Fibroblast of peridontal ligament (primary cell): ENCODE measurements around the gene SULT4A1.
A peak's percentile ranks its signal among the peaks of the same experiment; 100 is the strongest.

ENCODE experiments used
- DNase-seq: peaks from one replicate; pipeline ENCODE4 v3.0.0-alpha.2; 2010; ENCODE audit errors: extremely low read depth

The SULT4A1 gene

DNA sequence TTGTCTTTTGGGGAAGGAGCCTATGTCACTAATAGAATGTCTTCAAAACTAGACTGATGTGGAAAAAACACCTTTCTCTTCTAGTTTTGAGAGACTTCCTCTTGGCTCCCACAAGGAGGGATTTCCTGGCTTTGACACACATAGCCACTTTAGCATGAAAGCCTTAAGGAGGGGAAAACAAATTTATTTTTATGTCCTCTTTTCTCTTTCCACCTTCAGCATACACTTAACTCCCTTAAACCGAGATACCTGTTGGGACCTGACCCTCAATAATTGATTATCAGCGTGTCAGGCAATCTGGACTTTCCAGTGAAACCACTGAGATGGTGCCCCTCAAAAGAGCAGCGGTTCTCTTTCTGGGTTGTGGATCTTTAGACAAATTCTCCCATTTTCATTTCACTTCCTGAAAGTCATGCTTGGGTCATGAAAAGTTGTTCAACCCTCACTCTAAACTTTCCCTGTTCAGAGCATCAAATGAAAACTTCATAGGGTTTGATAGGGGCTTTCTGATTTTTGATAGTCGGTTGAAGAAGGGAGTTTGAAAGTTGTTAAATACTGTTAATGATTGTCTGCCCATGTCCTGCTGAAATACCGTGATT lies 59.3 kb downstream of the SULT4A1 start:
- DNase-seq, result no peak

DNA sequence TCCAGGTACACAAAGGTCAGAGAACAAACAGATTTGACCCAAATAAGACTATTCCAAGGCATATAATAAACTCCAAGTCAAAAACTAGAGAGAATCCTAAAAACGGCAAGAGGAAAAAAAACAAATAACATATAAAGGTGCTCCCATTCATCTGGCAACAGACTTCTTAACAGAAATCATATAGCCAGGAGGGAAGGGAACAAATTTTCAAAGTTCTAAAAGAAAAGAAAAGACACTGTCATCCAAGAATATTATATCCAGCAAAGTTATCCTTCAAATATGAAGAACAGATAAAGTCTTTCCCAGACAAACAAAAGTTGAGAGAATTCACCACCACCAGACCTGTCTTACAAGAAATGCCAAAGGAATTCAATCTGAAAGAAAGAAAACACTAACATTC lies 61.3 kb downstream of the SULT4A1 start:
- no peak for DNase-seq

DNA sequence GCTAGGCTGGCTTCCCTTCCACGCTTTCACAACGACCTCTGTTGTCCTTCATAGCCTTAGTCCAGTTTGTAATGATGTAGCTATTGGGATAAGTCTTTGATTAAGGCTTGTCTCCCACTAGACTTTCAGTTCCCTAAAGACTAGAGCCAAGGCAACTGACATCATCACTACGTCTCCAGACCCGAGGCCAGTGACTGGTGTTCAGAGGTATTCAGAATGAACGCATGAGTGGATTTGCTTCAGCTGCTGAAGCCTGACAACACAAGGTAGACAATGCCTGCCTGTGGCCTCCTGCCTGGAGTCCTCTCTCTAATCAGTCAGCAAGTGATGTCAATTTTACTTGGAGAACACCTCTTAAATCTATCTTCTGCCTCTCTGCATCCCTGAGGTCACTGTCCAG lies 63.8 kb downstream of the SULT4A1 start:
- peak; percentile 18 for DNase-seq

DNA sequence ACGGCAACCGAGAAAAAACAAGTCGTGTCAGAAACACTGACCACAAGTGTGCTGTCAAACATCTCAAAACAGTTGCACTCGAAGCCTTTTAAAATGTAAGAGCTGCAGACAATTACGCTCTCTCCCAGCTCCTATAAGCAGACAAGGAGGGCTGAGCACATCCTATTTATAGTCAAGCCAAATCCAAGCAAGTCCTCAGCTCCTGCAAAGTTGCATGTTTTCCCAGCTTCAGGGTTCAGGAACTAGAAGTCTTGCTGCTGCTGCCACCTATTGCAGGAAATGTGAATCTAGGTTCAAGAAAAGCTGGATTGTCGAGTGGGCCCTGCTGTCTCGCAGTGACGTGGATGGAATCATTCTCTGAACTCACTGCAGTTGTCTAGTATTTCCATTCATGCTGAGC lies 65.7 kb downstream of the SULT4A1 start:
- DNase-seq, result peak; percentile 78

DNA sequence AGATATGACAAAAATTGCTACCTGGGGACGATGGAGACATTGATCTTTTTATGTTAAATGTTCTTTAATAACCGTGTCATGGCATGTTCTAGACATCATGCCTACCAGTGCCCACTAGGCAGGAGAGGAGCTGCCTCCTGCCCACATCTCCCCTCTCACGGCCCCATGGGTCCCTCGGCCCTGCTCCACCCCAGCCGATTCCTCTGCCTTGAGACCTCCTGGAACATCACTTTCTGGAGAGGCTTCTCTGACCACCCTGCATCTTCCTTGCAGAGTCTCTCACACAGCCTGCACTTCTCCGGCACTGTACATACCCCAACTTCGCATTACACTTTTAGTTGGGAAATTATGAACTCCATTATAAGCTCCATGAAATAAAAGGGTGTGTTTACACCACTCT lies 67.0 kb downstream of the SULT4A1 start:
- no peak for DNase-seq

DNA sequence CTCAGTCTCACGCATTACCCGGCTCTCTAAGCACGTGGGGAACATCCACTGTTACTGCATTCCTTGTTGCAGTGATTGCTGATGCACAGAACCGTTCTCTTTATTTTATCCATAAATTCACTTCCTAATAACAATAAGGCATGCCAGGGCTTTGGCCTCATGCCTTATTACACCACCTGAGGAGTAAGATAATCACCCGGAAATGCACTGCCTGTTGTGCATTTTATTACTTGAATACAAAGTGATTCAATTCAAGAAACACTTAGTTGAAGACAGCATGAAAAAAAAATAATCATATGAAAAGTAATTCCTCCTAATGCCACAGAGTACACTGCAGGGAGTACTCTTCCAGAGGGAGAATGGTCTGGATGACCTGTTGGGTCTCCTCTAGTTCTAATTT lies 69.4 kb downstream of the SULT4A1 start:
- no peak for DNase-seq

DNA sequence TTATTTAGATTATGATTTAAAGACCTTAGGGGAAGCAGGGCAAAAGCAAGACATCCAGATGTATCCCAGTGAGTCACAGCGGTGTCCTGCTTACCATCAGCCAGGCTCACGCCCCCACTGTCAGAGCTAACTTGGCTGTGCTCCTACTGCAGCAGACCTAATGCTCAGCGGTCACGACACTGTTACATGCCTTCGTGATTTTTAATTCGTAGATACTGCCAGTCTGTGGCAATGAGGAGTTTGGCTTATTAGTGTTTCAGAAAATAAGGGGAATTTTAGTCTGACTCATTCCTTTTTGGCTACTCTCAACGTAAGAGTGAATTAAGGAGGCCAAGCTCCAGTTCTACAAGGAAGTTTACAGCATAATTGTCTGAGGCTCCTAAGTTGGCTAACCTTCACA lies 72.9 kb downstream of the SULT4A1 start:
- peak; percentile 95 for DNase-seq

DNA sequence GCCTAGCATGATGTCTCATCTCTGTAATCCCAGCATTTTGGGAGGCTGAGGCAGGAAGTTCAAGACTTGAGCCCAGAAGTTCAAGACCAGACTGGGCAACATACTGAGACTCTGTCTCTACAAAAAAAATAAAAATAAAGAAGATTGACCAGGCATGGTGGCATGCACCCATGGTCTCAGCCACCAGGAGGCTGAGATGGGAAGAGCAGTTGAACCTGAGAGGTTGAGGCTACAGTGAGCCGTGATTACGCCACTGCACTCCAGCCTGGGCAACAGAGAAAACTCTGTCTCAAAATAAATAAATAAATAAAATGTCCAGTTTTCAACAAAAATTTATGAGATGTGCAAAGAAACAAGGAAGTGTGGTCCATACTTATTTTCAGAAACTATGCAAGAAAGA lies 78.5 kb downstream of the SULT4A1 start:
- no peak for DNase-seq

DNA sequence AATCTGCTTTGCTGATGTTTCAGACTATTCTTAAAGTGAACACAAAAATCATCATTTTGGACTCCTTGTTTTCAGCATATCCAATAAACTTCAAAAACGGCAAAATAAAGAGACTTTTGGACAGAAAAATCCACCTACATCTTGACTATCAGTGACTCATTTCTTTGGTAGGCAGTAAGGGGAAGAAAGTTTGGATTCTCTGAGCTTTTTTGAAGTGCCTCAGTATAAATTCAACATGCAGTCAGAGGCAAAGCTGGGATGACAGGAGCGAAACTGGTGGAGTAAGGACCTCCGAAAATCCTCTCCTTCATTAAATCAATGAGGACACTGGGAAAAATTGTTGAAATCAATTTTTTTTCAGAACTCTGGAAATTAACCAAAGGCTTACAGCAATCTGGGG lies 79.9 kb downstream of the SULT4A1 start:
- no peak for DNase-seq

DNA sequence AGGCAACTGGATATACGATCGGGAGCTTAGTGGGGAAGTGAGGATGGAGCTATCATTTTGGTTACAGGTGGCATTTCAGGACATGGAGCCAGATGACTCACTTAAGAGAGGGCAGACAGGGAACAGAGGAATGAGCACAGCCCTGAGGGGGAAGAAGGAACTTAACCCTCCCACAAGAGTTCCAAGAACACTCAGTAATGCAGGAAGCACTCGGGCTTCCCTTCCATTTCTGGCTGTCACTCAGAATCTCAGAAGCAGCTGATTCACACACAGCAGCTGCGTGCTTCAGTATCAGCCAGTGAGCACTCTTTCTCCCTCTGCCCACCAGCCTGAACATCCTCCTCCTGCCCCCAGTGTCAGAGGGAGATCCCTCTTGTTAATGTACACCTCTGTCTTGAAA lies 85.0 kb downstream of the SULT4A1 start:
- peak; percentile 45 for DNase-seq

DNA sequence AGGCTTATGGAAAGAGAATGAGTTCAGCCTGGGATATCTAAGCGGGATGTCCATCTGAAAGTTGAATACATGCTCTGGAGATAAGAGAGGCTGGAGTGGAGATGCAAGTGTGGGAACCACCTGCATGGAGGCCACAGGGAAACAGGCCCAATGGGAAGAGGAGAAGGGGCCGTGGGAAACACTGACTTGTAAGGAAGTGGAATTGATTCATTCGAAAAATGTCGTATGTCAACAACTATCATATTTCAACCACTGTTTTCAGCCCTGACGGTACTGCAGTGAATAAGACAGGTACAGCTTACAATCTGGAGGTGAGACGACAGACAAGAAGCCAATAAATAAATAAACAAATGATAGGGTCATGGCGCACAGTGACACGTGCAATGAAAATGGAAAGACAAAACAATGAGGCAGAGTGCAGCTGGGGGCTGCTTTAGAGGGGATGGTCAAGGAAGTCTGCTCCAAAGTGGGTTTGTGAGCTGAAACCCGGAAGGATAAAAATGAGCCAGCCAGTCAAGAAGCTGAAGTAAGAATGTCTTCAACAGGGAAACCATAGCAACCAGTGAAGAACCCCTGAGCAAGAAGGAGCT lies 86.1 kb downstream of the SULT4A1 start:
- no peak for DNase-seq
